ENCODE results near the gene F2RL1.

GRCh38 chr5:76810236-76810635, 8.6 kb upstream of the F2RL1 start:
- TF ChIP-seq, protein P1, sequence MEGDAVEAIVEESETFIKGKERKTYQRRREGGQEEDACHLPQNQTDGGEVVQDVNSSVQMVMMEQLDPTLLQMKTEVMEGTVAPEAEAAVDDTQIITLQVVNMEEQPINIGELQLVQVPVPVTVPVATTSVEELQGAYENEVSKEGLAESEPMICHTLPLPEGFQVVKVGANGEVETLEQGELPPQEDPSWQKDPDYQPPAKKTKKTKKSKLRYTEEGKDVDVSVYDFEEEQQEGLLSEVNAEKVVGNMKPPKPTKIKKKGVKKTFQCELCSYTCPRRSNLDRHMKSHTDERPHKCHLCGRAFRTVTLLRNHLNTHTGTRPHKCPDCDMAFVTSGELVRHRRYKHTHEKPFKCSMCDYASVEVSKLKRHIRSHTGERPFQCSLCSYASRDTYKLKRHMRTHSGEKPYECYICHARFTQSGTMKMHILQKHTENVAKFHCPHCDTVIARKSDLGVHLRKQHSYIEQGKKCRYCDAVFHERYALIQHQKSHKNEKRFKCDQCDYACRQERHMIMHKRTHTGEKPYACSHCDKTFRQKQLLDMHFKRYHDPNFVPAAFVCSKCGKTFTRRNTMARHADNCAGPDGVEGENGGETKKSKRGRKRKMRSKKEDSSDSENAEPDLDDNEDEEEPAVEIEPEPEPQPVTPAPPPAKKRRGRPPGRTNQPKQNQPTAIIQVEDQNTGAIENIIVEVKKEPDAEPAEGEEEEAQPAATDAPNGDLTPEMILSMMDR (IDR thresholded peaks at IDR 0.05; ENCODE audit: poor library complexity, severe bottlenecking) = no peak
- TF ChIP-seq POLR2AphosphoS5 (IDR thresholded peaks at IDR 0.05) = no peak
- TF ChIP-seq, protein P2, sequence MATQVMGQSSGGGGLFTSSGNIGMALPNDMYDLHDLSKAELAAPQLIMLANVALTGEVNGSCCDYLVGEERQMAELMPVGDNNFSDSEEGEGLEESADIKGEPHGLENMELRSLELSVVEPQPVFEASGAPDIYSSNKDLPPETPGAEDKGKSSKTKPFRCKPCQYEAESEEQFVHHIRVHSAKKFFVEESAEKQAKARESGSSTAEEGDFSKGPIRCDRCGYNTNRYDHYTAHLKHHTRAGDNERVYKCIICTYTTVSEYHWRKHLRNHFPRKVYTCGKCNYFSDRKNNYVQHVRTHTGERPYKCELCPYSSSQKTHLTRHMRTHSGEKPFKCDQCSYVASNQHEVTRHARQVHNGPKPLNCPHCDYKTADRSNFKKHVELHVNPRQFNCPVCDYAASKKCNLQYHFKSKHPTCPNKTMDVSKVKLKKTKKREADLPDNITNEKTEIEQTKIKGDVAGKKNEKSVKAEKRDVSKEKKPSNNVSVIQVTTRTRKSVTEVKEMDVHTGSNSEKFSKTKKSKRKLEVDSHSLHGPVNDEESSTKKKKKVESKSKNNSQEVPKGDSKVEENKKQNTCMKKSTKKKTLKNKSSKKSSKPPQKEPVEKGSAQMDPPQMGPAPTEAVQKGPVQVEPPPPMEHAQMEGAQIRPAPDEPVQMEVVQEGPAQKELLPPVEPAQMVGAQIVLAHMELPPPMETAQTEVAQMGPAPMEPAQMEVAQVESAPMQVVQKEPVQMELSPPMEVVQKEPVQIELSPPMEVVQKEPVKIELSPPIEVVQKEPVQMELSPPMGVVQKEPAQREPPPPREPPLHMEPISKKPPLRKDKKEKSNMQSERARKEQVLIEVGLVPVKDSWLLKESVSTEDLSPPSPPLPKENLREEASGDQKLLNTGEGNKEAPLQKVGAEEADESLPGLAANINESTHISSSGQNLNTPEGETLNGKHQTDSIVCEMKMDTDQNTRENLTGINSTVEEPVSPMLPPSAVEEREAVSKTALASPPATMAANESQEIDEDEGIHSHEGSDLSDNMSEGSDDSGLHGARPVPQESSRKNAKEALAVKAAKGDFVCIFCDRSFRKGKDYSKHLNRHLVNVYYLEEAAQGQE (IDR thresholded peaks at IDR 0.05; ENCODE audit: borderline replicate concordance) = no peak
- TF ChIP-seq SMC3 (conservative IDR thresholded peaks at IDR 0.05; ENCODE audit: poor library complexity) = no peak
- TF ChIP-seq EZH2 (IDR thresholded peaks at IDR 0.05; ENCODE audit: borderline replicate concordance, insufficient read depth, low read length, poor library complexity, severe bottlenecking) = no peak
- TF ChIP-seq EP300 (conservative IDR thresholded peaks at IDR 0.05; ENCODE audit: poor library complexity, severe bottlenecking) = no peak

Data from neural cell (in vitro differentiated cells).